Esophagus squamous epithelium (tissue), 5 donors: ENCODE measurements around the gene PTPRM. TPM values are rescaled to one million over a fixed set of nuclear protein-coding genes. Genes with fewer than 3 reads are reported as not detected.

ENCODE experiments used
- DNase-seq: peaks from one replicate; lab custom pipeline; 2025; lab: John Stamatoyannopoulos, UW
- H3K27ac ChIP-seq, 4 donors: fragments of 200-600 bp; sonication (generic); one replicate each; pipeline ENCODE4 v1.5.1; 2016 to 2019; ENCODE audit warnings: mild to moderate bottlenecking in 1 of 4
- H3K27me3 ChIP-seq, 4 donors: fragments of 200-600 bp; sonication (generic); 1 replicate in 3 of 4; 2 replicates in 1 of 4; pipeline versions ENCODE4 v1.5.1 to v1.6.0; 2017 to 2021; ENCODE audit warnings: antibody characterized with exemption in 1 of 4
- H3K36me3 ChIP-seq, 3 donors: fragments of 200-600 bp; sonication (generic); one replicate each; pipeline ENCODE4 v1.5.1; 2016 to 2019
- H3K4me1 ChIP-seq, 3 donors: fragments of 200-600 bp; sonication (generic); one replicate each; pipeline ENCODE4 v1.5.1; 2017 to 2019
- H3K4me3 ChIP-seq, 4 donors: fragments of 200-600 bp; sonication (generic); 1 replicate in 3 of 4; 2 replicates in 1 of 4; pipeline ENCODE4 v1.5.1; 2016 to 2019; ENCODE audit warnings: mild to moderate bottlenecking in 2 of 4, moderate library complexity in 1 of 4
- H3K9me3 ChIP-seq, 3 donors: fragments of 200-600 bp; sonication (generic); one replicate each; pipeline ENCODE4 v1.5.1; 2016 to 2019
- CTCF ChIP-seq, 6 experiments: fragments of 450-650 bp in 4 of 6; fragments of 200-600 bp in 2 of 6; sonication (generic) in 2 of 6; IDR thresholded peaks; one replicate each; pipeline ENCODE4 v1.5.1; 2016 to 2019; ENCODE audit warnings: antibody characterized with exemption in 6 of 6, mild to moderate bottlenecking in 4 of 6, moderate library complexity in 4 of 6
- POLR2A ChIP-seq, 4 donors: fragments of 450-650 bp; IDR thresholded peaks; one replicate each; pipeline ENCODE4 v1.6.1; 2017; ENCODE audit warnings: antibody characterized with exemption in 4 of 4, mild to moderate bottlenecking in 4 of 4, moderate library complexity in 3 of 4
- WGBS, 2 donors: methylation state at CpG; one replicate each; pipeline ENCODE4 v1.1.5; 2018; 5-methylcytosine and 5-hydroxymethylcytosine counted together
- intact Hi-C: fragments of 100-400 bp; cut with DNase I; formaldehyde crosslinking; loops from one replicate; pipeline ENCODE4 v1.15.0; 2022
- total RNA-seq, 4 donors: library from RNA; depleted of rRNA; stranded (reverse); fragments of >200 nt; gene quantifications; one replicate each; pipeline ENCODE4 v1.1.0, GENCODE V29; 2016
- donor health status: DM: yes; HTN: yes; CAD: no.

Gene PTPRM
- total RNA-seq, 4 donors from 2014 or later = 6.5 to 38.7 (median 11.1) TPM

DNA sequence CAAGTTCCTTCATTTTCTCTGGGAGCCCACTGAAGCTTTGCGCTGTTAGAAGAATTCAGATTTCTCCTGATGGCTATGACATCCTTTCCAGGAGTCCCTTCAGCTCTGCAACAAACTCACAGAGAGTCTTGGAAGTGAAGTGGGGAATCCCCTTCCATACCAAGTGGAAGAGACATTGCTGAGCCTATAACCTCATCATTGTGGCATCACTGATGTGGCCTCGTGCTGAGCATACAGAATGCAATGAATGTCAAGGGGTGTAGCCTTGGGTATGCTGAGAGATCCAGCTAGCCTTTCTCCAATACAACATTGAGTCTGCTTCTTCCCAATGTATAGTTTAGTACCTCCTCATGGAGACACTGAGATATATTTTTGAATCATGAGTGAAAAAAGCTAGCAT is 731.1 kb downstream of the PTPRM start:
- TF ChIP-seq POLR2A (IDR thresholded peaks at IDR 0.05) = no peak
- TF ChIP-seq CTCF (IDR thresholded peaks at IDR 0.05) = no peak
- Histone ChIP-seq H3K4me1 (peaks cover 0 to 3% (median 0%) of the 10 kb centered on the region in 3 donors), H3K36me3 (peaks cover 0 to 10% (median 0%) of the 10 kb centered on the region in 3 donors), H3K27ac (no peak overlapping the region), H3K4me3 (no peak overlapping the region), H3K27me3 (no peaks in the 10 kb centered on the region), H3K9me3 (no peaks in the 10 kb centered on the region)
- intact Hi-C loops = no loop called here
- 86 to 94% methylated on average over 1 to 2 of the region's 2 CpGs for WGBS, 2 donors
- no peak for DNase-seq

- Histone ChIP-seq H3K36me3 (peaks cover 0 to 10% (median 0%) of the 10 kb centered on the region in 3 donors), H3K27ac (no peak overlapping the region), H3K27me3 (no peaks in the 10 kb centered on the region), H3K4me3 (no peak overlapping the region), H3K9me3 (no peaks in the 10 kb centered on the region), H3K4me1 (peaks cover 0 to 3% (median 0%) of the 10 kb centered on the region in 3 donors)
- intact Hi-C loops = no loop called here
- TF ChIP-seq CTCF (IDR thresholded peaks at IDR 0.05) (no peak), POLR2A (IDR thresholded peaks at IDR 0.05) (no peak)
- no peak for DNase-seq
- 43 to 52% methylated on average over 8 of the region's 8 CpGs for WGBS, 2 donors
Observed at GRCh38 chr18:8299054-8299980, 732.2 kb downstream of the PTPRM start.

- TF ChIP-seq CTCF (IDR thresholded peaks at IDR 0.05) (no peak), POLR2A (IDR thresholded peaks at IDR 0.05) (no peak)
- H3K36me3 ChIP-seq = peaks cover 0 to 10% (median 0%) of the 10 kb centered on the region in 3 donors
- intact Hi-C loops = no loop called here
- no peak for DNase-seq
- 71 to 77% methylated on average over 6 of the region's 6 CpGs for WGBS, 2 donors
- no peak overlapping the region for H3K27ac ChIP-seq
- no peaks in the 10 kb centered on the region for H3K27me3 ChIP-seq
- no peak overlapping the region for H3K4me3 ChIP-seq
- H3K9me3 ChIP-seq = no peaks in the 10 kb centered on the region
- peaks cover 0 to 3% (median 0%) of the 10 kb centered on the region in 3 donors for H3K4me1 ChIP-seq
Observed at GRCh38 chr18:8300751-8301410, 733.8 kb downstream of the PTPRM start.

DNA sequence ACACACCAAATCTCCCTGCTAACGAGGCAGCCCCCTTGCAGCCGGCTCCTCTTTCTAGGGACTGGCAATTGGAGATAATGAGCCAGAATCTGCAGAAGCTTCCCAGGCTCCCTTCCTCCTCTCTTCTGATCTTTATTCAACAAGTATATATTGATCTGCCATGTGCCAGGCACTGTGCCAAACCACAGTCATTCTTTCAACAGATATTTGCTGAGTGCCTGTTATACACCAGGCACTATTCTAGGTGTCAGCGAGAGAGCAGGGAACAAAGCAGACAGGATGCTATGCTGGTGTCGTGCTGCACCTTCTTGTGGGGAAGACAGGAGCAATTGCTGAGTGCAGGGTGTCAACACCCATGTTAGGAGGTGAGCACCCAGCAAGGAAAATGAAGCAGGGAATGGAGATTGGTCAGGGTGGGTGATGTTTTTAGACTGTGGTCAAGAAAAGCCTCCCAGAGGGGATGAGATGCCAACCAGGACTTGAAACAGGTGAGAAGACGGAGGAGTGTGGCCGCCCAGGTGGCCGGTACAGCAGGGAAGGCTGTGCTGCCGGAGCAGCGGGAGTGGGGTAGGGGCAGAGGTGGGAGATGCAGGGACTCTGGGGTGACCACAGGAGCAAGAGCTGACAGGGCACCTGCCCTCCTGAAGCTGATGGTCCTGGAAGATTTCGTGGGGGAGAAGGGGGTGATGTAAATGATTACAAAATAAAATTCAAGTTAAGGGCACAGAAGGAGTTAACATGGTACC is 734.5 kb downstream of the PTPRM start:
- H3K36me3 ChIP-seq = peaks cover 0 to 7% (median 0%) of the 10 kb centered on the region in 3 donors
- H3K27ac ChIP-seq = no peak overlapping the region
- intact Hi-C loops = no loop called here
- DNase-seq = no peak
- H3K4me1 ChIP-seq = peaks cover 0 to 3% (median 0%) of the 10 kb centered on the region in 3 donors
- WGBS, 2 donors = 76 to 82% methylated on average over 9 to 10 of the region's 10 CpGs
- H3K4me3 ChIP-seq = no peak overlapping the region
- no peak for TF ChIP-seq CTCF (IDR thresholded peaks at IDR 0.05)
- TF ChIP-seq POLR2A (IDR thresholded peaks at IDR 0.05) = no peak
- H3K9me3 ChIP-seq = no peaks in the 10 kb centered on the region
- no peaks in the 10 kb centered on the region for H3K27me3 ChIP-seq
